HG03558 (cell line): Measurements from ENCODE around the gene FGF5.
"Not testable (repeated sequence)": the region's sequence is repeated elsewhere in the genome, so short reads cannot be mapped to it uniquely, and the experiment has no call there.

ENCODE experiments used
- ATAC-seq: cut with Tn5 transposase; IDR thresholded peaks from one replicate; pipeline ENCODE4 v1.9.1; 2021; ENCODE audit warnings: moderate number of reproducible peaks; ENCODE audit not compliant: unreplicated experiment; ENCODE audit errors: extremely low read depth

Gene FGF5

GRCh38 chr4:80266253-80266901 is at the start of gene FGF5:
FGF5 (plus strand) TSS chr4:80266664; CDS start chr4:80266825, 161 bp downstream.
- no peak for ATAC-seq

DNA sequence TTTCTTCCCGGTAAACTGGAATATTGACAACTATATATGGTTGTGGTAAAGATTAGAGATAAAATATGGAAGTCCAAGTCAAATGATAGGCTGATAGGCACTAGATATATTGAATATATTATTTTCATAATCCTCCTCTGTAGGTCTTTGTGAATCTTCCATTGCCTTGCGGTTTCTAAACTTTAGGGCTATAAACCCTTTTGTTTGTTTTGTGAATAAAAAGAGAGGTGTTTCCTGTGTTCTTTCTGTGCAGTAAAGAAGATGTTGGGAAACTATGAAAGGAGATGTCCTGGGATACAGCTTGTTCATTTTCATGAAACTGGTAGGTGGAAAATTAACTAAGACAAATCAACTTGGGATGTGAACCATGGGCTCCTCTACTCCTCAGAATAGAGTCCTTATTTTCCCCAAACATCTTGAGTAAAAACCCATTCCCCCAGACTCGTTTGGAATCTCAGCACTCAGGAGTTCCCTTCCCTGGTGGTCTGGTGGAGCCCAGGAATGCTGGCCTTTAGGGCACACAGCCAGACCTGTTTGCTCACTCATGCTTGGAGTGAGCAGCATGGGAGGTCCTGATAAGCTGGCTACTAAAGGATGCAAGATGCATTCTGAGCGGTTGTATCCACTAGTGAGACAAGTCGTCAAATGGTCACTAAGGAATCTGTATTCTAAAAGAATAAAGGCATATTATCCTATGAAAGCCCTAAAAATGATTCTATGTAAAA is 47.0 kb upstream of the FGF5 start:
- no peak for ATAC-seq

GRCh38 chr4:80220711-80221110 is 45.8 kb upstream of the FGF5 start:
- ATAC-seq, result no peak

GRCh38 chr4:80221161-80221560 is 45.3 kb upstream of the FGF5 start:
- no peak for ATAC-seq

DNA sequence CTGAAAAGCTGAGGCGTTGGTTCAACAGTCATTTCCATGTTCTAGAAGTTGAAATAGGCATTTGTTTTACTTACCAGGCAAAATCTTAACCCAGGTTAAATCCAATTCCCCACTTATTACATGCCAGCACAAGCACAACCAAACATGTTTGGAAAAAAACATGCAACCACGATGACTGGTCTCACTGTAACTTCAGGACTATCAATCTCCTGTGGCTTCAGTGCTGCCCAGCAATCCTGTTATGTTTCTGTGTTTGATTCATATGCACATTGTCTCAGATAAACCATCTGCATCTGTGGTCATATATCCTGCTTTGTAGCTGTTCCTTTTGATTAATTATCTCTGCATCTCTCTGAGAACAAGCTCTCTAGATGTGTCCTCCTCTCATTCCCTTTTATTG is 40.9 kb upstream of the FGF5 start:
- no peak for ATAC-seq

GRCh38 chr4:80226094-80226493 is 40.4 kb upstream of the FGF5 start:
- ATAC-seq, result no peak

- no peak for ATAC-seq
These were observed 38.0 kb upstream of the FGF5 start for GRCh38 chr4:80228460-80228859.

DNA sequence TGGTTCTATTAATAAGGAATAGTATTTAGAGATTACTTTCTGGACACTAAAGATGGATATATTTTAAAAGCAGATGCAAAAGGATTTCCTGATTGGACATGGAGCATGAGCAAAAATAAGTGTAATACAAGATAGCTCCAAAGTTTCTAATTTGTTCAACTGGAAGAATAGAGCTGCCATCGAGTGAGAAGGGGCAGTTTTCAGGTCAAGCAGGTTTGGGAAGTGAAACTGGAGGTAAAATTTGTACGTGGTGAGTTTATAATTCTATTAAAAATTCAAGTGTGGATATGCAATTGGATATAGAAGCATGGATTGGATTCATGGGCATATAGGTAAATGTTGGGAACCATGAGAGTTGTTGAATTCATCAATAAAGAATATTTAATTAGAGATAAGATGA is 37.3 kb upstream of the FGF5 start:
- ATAC-seq, result no peak

GRCh38 chr4:80229590-80229989 is 36.9 kb upstream of the FGF5 start:
- no peak for ATAC-seq

GRCh38 chr4:80231180-80231579 is 35.3 kb upstream of the FGF5 start:
- ATAC-seq, result no peak

GRCh38 chr4:80232707-80233370 is 33.6 kb upstream of the FGF5 start:
- ATAC-seq, result no peak

GRCh38 chr4:80233390-80233789 is 33.1 kb upstream of the FGF5 start:
- ATAC-seq, result no peak

DNA sequence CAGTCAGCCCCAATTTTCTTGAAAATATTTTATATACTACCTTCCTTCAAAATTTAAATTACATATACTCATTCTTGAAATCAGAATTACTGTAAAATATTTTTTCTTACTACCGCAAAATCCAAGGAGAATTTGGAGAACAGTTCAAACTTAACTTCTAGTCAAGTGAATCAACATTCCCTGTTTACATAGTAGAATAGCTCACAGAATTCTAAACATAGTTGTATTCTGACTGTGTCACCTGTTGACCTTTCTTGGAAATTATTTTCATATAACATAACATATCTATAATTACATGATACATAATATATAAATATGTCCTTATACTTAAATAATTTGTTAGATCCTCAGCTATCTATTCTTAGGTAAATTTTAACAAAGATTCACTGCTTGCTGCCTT is 31.0 kb upstream of the FGF5 start:
- no peak for ATAC-seq

GRCh38 chr4:80237992-80238391 is 28.5 kb upstream of the FGF5 start:
- no peak for ATAC-seq

- no peak for ATAC-seq
These were observed 26.8 kb upstream of the FGF5 start for GRCh38 chr4:80239480-80240150.

- ATAC-seq, result no peak
These were observed 25.5 kb upstream of the FGF5 start for GRCh38 chr4:80240976-80241375.

DNA sequence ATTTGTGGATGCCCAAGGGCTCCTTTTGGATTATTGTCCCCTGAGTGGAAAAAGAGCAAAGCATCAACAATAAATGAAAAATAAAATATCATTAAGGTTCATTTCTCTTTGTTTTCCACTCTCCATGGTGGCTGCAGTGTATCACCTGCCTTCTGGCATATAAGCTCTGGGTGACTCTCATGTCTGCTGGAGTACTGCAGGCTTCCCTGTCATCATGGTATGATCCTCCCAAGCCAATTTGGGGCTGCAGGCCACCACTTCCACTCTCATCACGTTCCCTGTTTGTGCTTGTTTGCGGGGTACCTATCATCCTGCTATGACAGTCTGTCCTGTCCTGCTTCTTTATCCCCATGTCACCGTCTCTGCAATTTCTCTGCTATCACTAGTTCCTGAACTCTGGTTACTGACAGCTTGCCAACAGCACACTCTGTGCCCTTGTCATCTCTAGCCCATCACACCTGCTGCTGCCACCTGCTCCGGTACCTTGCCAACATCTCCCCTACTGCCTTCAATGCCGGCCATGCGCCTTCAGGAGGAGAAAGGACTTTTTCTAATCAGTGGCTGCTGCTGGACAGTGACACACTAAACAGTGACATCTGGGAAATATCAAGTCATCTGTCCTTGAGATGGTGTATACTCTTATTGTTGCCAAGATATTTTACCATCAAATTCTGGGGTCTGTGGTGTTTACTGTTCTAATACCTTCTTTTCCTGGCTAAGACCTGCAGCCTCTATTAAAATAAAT is 23.0 kb upstream of the FGF5 start:
- no peak for ATAC-seq

DNA sequence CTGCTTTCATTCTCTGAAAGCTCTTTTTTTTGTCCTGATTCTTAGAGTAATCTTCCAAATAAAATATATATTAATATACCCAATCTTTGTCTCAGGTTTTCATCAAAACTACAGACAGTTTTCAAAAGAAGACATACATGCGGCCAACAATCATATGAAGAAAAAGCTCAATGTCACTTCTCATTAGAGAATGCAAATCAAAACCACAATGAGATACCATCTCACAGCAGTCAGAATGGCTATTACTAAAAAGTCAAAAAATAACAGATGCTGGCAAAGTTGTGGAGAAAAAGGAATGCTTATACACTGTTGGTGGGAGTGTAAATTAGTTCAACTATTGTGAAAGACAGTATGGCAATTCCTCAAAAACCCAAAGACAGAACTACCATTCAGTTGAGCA is 19.0 kb upstream of the FGF5 start:
- ATAC-seq, result not testable (repeated sequence)

DNA sequence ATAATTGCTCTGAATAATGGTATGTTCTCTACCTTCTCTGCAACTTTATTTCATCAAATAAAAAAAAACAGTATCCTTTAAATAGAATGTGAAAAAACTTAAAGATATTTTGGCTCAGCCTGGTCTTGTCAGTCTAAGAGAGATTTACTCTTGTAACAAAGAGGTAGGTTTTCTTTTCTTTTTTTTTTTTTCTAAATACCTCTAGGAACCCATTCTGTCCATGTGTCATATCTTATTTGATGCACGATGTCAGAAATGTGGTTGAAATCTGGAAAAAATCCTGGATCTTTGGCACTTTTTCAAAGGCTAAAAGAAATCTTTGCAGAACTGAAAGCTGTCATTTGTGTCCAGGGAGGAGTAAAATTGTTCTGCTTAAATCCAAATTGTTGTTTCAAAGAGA is 17.3 kb upstream of the FGF5 start:
- ATAC-seq, result no peak

DNA sequence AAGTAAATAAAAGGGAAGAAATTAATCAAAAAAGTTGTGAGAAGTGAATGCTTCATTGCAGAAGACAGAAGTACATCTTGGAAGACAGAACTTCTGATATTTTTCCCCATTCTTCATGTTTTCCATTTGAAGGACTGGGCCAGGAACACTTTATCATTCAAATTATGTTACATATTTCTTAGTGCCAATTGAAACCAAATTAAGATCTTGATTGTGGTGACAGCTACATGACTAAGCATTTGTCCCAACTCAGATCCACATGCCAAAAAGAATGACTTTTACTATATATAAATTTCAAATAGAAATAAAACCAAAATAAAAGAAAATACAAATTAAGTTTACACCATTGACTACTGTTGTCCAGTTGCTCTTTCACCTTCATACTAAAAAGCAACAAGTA is 14.0 kb upstream of the FGF5 start:
- ATAC-seq, result no peak
